IPS-NIHi11 (cell line): ENCODE data around the gene EPB42.
A peak's percentile ranks its signal among the peaks of the same experiment; 100 is the strongest.

Experiments used
- DNase-seq: peaks from one replicate; pipeline ENCODE4 v3.0.0; 2012; ENCODE audit warnings: mixed read lengths, low spot score

The EPB42 gene

GRCh38 chr15:43220991-43221403 lies at the start of gene EPB42:
Gene EPB42, minus strand, starts transcription at chr15:43221018. Its CDS starts 193 bp downstream, at chr15:43220825.
- no peak for DNase-seq

GRCh38 chr15:43270113-43270665 lies 49.4 kb upstream of the EPB42 start:
- DNase-seq, result no peak

- peak; percentile 64 for DNase-seq
Measured at GRCh38 chr15:43268111-43269105, 47.6 kb upstream of the EPB42 start.

- DNase-seq, result no peak
Measured at GRCh38 chr15:43267439-43267838, 46.6 kb upstream of the EPB42 start.

- DNase-seq, result no peak
Measured at GRCh38 chr15:43266834-43267233, 46.0 kb upstream of the EPB42 start, which contains the start of gene TGM5. Gene TGM5, minus strand, starts transcription at chr15:43266928. Its CDS starts 79 bp downstream, at chr15:43266849.

- no peak for DNase-seq
Measured at GRCh38 chr15:43266386-43266785, 45.6 kb upstream of the EPB42 start.

GRCh38 chr15:43260011-43260615 lies 39.3 kb upstream of the EPB42 start:
- no peak for DNase-seq

- DNase-seq, result no peak
Measured at GRCh38 chr15:43258781-43259180, 38.0 kb upstream of the EPB42 start.

GRCh38 chr15:43256341-43256740 lies 35.5 kb upstream of the EPB42 start:
- no peak for DNase-seq

GRCh38 chr15:43255376-43255775 lies 34.6 kb upstream of the EPB42 start:
- no peak for DNase-seq

GRCh38 chr15:43253431-43254403 lies 32.9 kb upstream of the EPB42 start:
- no peak for DNase-seq

- no peak for DNase-seq
Measured at GRCh38 chr15:43251871-43252250, 31.0 kb upstream of the EPB42 start.

- no peak for DNase-seq
Measured at GRCh38 chr15:43251185-43251870, 30.5 kb upstream of the EPB42 start.

GRCh38 chr15:43250785-43251184 lies 30.0 kb upstream of the EPB42 start:
- no peak for DNase-seq

- DNase-seq, result no peak
Measured at GRCh38 chr15:43249699-43250203, 28.9 kb upstream of the EPB42 start.

- DNase-seq, result no peak
Measured at GRCh38 chr15:43249236-43249635, 28.4 kb upstream of the EPB42 start.

- DNase-seq, result no peak
Measured at GRCh38 chr15:43246261-43246774, 25.5 kb upstream of the EPB42 start.

- DNase-seq, result no peak
Measured at GRCh38 chr15:43244092-43244491, 23.3 kb upstream of the EPB42 start.

GRCh38 chr15:43243020-43243645 lies 22.3 kb upstream of the EPB42 start:
- DNase-seq, result no peak

GRCh38 chr15:43242616-43243015 lies 21.8 kb upstream of the EPB42 start:
- DNase-seq, result no peak
